Stomach (tissue), 9 donors: ENCODE measurements around the gene TRAK1. TPM values are rescaled to one million over a fixed set of nuclear protein-coding genes. Genes with fewer than 3 reads are reported as not detected.

Source experiments
- DNase-seq, 2 donors: peaks; one replicate each; pipeline versions ENCODE4 v3.0.0 to v3.0.0-alpha.2; 2013 to 2019
- H3K27ac ChIP-seq, 5 donors: fragments of 200-600 bp in 4 of 5; sonication (generic) in 4 of 5; one replicate each; pipeline ENCODE4 v1.5.1; 2013 to 2019; ENCODE audit warnings: mild to moderate bottlenecking in 1 of 5, moderate library complexity in 1 of 5
- H3K27me3 ChIP-seq, 3 donors: fragments of 200-600 bp; sonication (generic); one replicate each; pipeline ENCODE4 v1.5.1; 2017 to 2019; ENCODE audit warnings: mixed run types in 1 of 3
- H3K36me3 ChIP-seq, 4 donors: fragments of 200-600 bp; sonication (generic); 1 replicate in 3 of 4; 2 replicates in 1 of 4; pipeline ENCODE4 v1.5.1; 2016 to 2019
- H3K4me1 ChIP-seq, 4 donors: fragments of 200-600 bp; sonication (generic); one replicate each; pipeline ENCODE4 v1.5.1; 2016 to 2019
- H3K4me3 ChIP-seq, 4 donors: fragments of 200-600 bp; sonication (generic) in 3 of 4; one replicate each; pipeline ENCODE4 v1.5.1; 2016 to 2019; ENCODE audit warnings: mild to moderate bottlenecking in 1 of 4
- H3K9me3 ChIP-seq, 4 donors: fragments of 200-600 bp; sonication (generic); one replicate each; pipeline ENCODE4 v1.5.1; 2016 to 2019
- CTCF ChIP-seq, 7 experiments: fragments of 450-650 bp in 4 of 7; fragments of 200-600 bp in 3 of 7; sonication (generic) in 3 of 7; IDR thresholded peaks; one replicate each; pipeline ENCODE4 v1.5.1; 2016 to 2019; ENCODE audit warnings: antibody characterized with exemption in 7 of 7, control low read depth in 2 of 7, mild to moderate bottlenecking in 1 of 7
- EP300 ChIP-seq: sonication (generic); formaldehyde crosslinking; IDR thresholded peaks from one replicate; pipeline ENCODE4 v1.6.1; 2017; ENCODE audit warnings: antibody characterized with exemption
- POLR2A ChIP-seq, 4 donors: fragments of 450-650 bp; IDR thresholded peaks; one replicate each; pipeline ENCODE4 v1.6.1; 2016; ENCODE audit warnings: antibody characterized with exemption in 4 of 4, control low read depth in 2 of 4, mild to moderate bottlenecking in 1 of 4, moderate library complexity in 1 of 4
- POLR2AphosphoS5 ChIP-seq, 3 donors: sonication (generic); formaldehyde crosslinking; IDR thresholded peaks; one replicate each; pipeline ENCODE4 v1.6.1; 2016; ENCODE audit warnings: antibody characterized with exemption in 3 of 3
- WGBS, 5 donors: extraction: QIAGEN DNeasy Blood & Tissue Kit in 3 of 5; methylation state at CpG; one replicate each; pipeline versions ENCODE4 v1.1.5 to v1.1.7; 2013 to 2018; 5-methylcytosine and 5-hydroxymethylcytosine counted together
- intact Hi-C: fragments of 100-400 bp; cut with DNase I; formaldehyde crosslinking; loops from one replicate; pipeline ENCODE4 v1.15.1; 2023; ENCODE audit warnings: low total_unique reads
- polyA plus RNA-seq, 3 donors: library from polyadenylated mRNA; stranded (reverse); fragments of 200-250 nt; gene quantifications; one replicate each; pipeline ENCODE4 v1.2.3, GENCODE V29; 2013
- total RNA-seq, 5 donors: library from RNA; depleted of rRNA; stranded (reverse); fragments of >200 nt; gene quantifications; one replicate each; pipeline versions ENCODE4 v1.1.0 to v1.2.3, GENCODE V29; 2014 to 2016
- donor health status: healthy with polysubstance abuse.
- donor health status: Bipolar disorder and iron deficiency.
- donor health status: healthy.

TRAK1 gene
- total and polyA plus RNA-seq, 8 donors: 17.2 to 328 (median 86.0) TPM

- TF ChIP-seq EP300 (no peak), CTCF (IDR thresholded peaks at IDR 0.05) (no peak), POLR2A (IDR thresholded peaks at IDR 0.05) (no peak), POLR2AphosphoS5 (IDR thresholded peaks at IDR 0.05) (no peak)
- DNase-seq: no peak
- Histone ChIP-seq H3K27me3 (no peaks in the 10 kb centered on the region), H3K27ac (no peak overlapping the region), H3K4me1 (peaks cover 16 to 52% (median 30%) of the 10 kb centered on the region in 4 donors), H3K9me3 (no peaks in the 10 kb centered on the region), H3K36me3 (no peaks in the 10 kb centered on the region), H3K4me3 (no peak overlapping the region)
- 55 to 60% (median 58%) methylated on average over 4 of the region's 4 CpGs for WGBS, 5 donors
- intact Hi-C loops: no loop called here
Measured at GRCh38 chr3:42114130-42114725, 23.1 kb downstream of the TRAK1 start.

- Histone ChIP-seq H3K36me3 (no peaks in the 10 kb centered on the region), H3K4me3 (no peak overlapping the region), H3K9me3 (no peaks in the 10 kb centered on the region), H3K4me1 (peaks cover 26 to 62% (median 39%) of the 10 kb centered on the region in 4 donors), H3K27me3 (no peaks in the 10 kb centered on the region), H3K27ac (no peak overlapping the region)
- WGBS, 5 donors: 59 to 92% (median 70%) methylated on average over 13 of the region's 13 CpGs
- no peak for DNase-seq
- no peak for TF ChIP-seq EP300
- no peak for TF ChIP-seq POLR2A (IDR thresholded peaks at IDR 0.05)
- no peak for TF ChIP-seq CTCF (IDR thresholded peaks at IDR 0.05)
- TF ChIP-seq POLR2AphosphoS5 (IDR thresholded peaks at IDR 0.05): no peak
- intact Hi-C loops: loop anchor here (5.0 kb wide), 1 partner anchor 77 kb away; no protein-coding TSS in a partner anchor
Measured at GRCh38 chr3:42115215-42115614, 24.1 kb downstream of the TRAK1 start.

GRCh38 chr3:42115946-42116345, 24.8 kb downstream of the TRAK1 start:
- no peak for TF ChIP-seq POLR2AphosphoS5 (IDR thresholded peaks at IDR 0.05)
- TF ChIP-seq EP300: no peak
- TF ChIP-seq CTCF (IDR thresholded peaks at IDR 0.05): no peak
- no peak for TF ChIP-seq POLR2A (IDR thresholded peaks at IDR 0.05)
- no peak overlapping the region for H3K4me3 ChIP-seq
- H3K4me1 ChIP-seq: peaks cover 33 to 69% (median 46%) of the 10 kb centered on the region in 4 donors
- H3K36me3 ChIP-seq: no peaks in the 10 kb centered on the region
- 90 to 98% (median 92%) methylated on average over 9 of the region's 9 CpGs for WGBS, 5 donors
- DNase-seq: no peak
- H3K27me3 ChIP-seq: no peaks in the 10 kb centered on the region
- H3K27ac ChIP-seq: no peak overlapping the region
- intact Hi-C loops: loop anchor here (5.0 kb wide), 1 partner anchor 76 kb away; no protein-coding TSS in a partner anchor
- no peaks in the 10 kb centered on the region for H3K9me3 ChIP-seq

GRCh38 chr3:42116466-42116865, 25.3 kb downstream of the TRAK1 start:
- H3K27me3 ChIP-seq: no peaks in the 10 kb centered on the region
- H3K36me3 ChIP-seq: no peaks in the 10 kb centered on the region
- H3K4me1 ChIP-seq: peaks cover 34 to 70% (median 49%) of the 10 kb centered on the region in 4 donors
- TF ChIP-seq POLR2AphosphoS5 (IDR thresholded peaks at IDR 0.05) (no peak), POLR2A (IDR thresholded peaks at IDR 0.05) (no peak), EP300 (no peak), CTCF (IDR thresholded peaks at IDR 0.05) (no peak)
- 88 to 100% (median 91%) methylated on average over 1 of the region's 1 CpG for whole genome bisulfite sequencing, 5 donors
- H3K4me3 ChIP-seq: no peak overlapping the region
- no peak for DNase-seq
- intact Hi-C loops: loop anchor here (5.0 kb wide), 1 partner anchor 76 kb away; no protein-coding TSS in a partner anchor
- H3K27ac ChIP-seq: no peak overlapping the region
- no peaks in the 10 kb centered on the region for H3K9me3 ChIP-seq
